WERI-Rb-1 (cell line): ENCODE results near the gene FIGN.

Experiments
- DNase-seq: peaks from one replicate; pipeline ENCODE4 v3.0.0-alpha.2; 2020
- H3K27ac ChIP-seq: fragments of 250-450 bp; sonication (Bioruptor Pico); 2 replicates; pipeline ENCODE4 v1.5.1; 2020; ENCODE audit warnings: mild to moderate bottlenecking, moderate library complexity
- H3K27me3 ChIP-seq: fragments of 250-450 bp; sonication (Bioruptor Pico); 2 replicates; pipeline ENCODE4 v1.5.1; 2021; ENCODE audit warnings: mild to moderate bottlenecking, low read depth, moderate library complexity; ENCODE audit not compliant: insufficient read depth, severe bottlenecking
- H3K36me3 ChIP-seq: fragments of 250-450 bp; sonication (Bioruptor Pico); 2 replicates; pipeline ENCODE4 v1.5.1; 2020; ENCODE audit warnings: mild to moderate bottlenecking, moderate library complexity
- H3K4me3 ChIP-seq: 2 replicates; pipeline ENCODE4 v1.5.1; 2011; ENCODE audit warnings: low read depth, mild to moderate bottlenecking, control low read depth, low read length
- H3K9me3 ChIP-seq: fragments of 250-450 bp; sonication (Bioruptor Pico); 2 replicates; pipeline ENCODE4 v1.5.1; 2021; ENCODE audit warnings: mild to moderate bottlenecking, moderate library complexity; ENCODE audit not compliant: severe bottlenecking
- CTCF ChIP-seq: IDR thresholded peaks from 2 replicates; pipeline ENCODE4 v1.5.1; 2011; ENCODE audit warnings: low read depth, mild to moderate bottlenecking, control low read depth, inconsistent platforms, low read length

FIGN gene

DNA sequence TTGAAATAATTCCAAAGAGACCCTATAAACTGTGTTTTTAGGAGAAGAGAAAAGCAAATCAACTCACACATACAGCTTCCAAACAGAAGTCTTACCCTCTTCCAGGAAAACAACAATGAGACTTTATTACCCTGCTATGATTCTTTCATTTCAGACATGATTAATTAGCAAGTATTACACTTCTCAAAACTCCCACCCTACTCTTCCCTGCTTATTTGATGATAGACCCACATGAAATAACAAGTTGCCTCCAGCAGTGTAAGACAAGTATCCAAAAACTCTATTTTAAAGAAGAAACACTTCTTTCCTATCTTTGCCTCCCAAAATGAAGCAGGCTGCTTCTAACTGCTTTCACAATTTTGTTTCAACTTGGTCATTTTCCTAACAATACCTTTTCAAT is 4.1 kb downstream of the FIGN start:
- no peaks in the 10 kb centered on the region for H3K9me3 ChIP-seq
- H3K4me3 ChIP-seq: no peak overlapping the region
- no peak for DNase-seq
- H3K27me3 ChIP-seq: no peaks in the 10 kb centered on the region
- 0 out of 2 replicates have a peak, but pooled peaks cover 3% of the 10 kb centered on the region for H3K36me3 ChIP-seq
- no peak overlapping the region for H3K27ac ChIP-seq
- TF ChIP-seq CTCF: no peak

DNA sequence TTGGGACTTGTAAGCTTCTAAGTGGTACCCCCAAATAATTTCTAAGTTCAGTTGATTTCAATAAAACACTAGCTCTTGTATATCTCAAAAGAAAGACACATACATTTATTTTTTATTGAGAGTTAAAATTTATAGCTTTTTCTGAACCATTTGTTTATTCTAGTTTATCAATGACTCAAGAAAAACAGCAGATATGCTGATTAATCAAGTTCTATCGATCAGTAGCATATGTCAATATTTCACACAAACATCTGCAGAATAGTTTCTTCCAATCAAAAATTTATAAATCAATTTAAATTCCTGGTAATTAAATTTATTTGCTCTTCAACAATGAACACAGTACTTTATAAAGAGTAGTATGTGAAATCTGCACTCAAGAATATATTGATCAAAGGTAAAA is 5.3 kb downstream of the FIGN start:
- Histone ChIP-seq H3K4me3 (no peak overlapping the region), H3K27ac (no peak overlapping the region), H3K27me3 (no peaks in the 10 kb centered on the region), H3K36me3 (no peaks in the 10 kb centered on the region), H3K9me3 (no peaks in the 10 kb centered on the region)
- DNase-seq: no peak
- no peak for TF ChIP-seq CTCF

- H3K9me3 ChIP-seq: no peaks in the 10 kb centered on the region
- TF ChIP-seq CTCF: no peak
- no peak overlapping the region for H3K27ac ChIP-seq
- no peak overlapping the region for H3K4me3 ChIP-seq
- H3K36me3 ChIP-seq: no peaks in the 10 kb centered on the region
- no peaks in the 10 kb centered on the region for H3K27me3 ChIP-seq
- no peak for DNase-seq
Measured at GRCh38 chr2:163729636-163730273, 6.1 kb downstream of the FIGN start.

GRCh38 chr2:163723881-163724280 is 11.9 kb downstream of the FIGN start:
- Histone ChIP-seq H3K27me3 (no peaks in the 10 kb centered on the region), H3K4me3 (no peak overlapping the region), H3K9me3 (no peaks in the 10 kb centered on the region), H3K27ac (no peak overlapping the region), H3K36me3 (no peaks in the 10 kb centered on the region)
- no peak for DNase-seq
- no peak for TF ChIP-seq CTCF

- TF ChIP-seq CTCF: no peak
- H3K27ac ChIP-seq: no peak overlapping the region
- H3K9me3 ChIP-seq: no peaks in the 10 kb centered on the region
- no peaks in the 10 kb centered on the region for H3K27me3 ChIP-seq
- no peak for DNase-seq
- no peaks in the 10 kb centered on the region for H3K36me3 ChIP-seq
- no peak overlapping the region for H3K4me3 ChIP-seq
Measured at GRCh38 chr2:163723348-163723747, 12.5 kb downstream of the FIGN start.

DNA sequence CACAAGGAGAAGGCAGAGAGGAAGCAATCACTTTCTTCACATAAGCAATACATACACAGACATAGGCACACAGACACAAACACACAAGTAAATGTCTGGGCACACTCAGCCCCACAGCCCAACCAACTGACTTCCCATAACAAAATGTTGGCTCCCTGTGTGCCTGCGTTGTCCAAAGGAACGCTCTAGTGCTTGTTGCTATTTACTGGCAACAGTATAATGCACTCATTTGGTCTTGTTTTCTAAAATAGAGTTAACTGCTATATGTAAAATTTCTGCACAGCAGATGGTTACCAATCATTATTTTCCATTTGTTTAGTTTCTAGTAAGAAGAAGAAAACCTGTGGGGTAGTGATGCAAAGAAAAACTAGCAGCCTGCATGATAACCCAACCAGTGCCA is 16.5 kb downstream of the FIGN start:
- no peak for TF ChIP-seq CTCF
- Histone ChIP-seq H3K4me3 (no peak overlapping the region), H3K27ac (no peak overlapping the region), H3K36me3 (no peaks in the 10 kb centered on the region), H3K27me3 (no peaks in the 10 kb centered on the region), H3K9me3 (no peaks in the 10 kb centered on the region)
- DNase-seq: no peak
